Activated CD4-positive, alpha-beta T cell treated with anti-CD3 and anti-CD28 coated beads for 1 hour (primary cell): ENCODE results near the gene VAC14.
"Not testable (repeated sequence)": the region's sequence is repeated elsewhere in the genome, so short reads cannot be mapped to it uniquely, and the experiment has no call there.

Experiments used
- DNase-seq: peaks from one replicate; pipeline ENCODE4 v3.0.0-alpha.2; 2020

Gene VAC14

DNA sequence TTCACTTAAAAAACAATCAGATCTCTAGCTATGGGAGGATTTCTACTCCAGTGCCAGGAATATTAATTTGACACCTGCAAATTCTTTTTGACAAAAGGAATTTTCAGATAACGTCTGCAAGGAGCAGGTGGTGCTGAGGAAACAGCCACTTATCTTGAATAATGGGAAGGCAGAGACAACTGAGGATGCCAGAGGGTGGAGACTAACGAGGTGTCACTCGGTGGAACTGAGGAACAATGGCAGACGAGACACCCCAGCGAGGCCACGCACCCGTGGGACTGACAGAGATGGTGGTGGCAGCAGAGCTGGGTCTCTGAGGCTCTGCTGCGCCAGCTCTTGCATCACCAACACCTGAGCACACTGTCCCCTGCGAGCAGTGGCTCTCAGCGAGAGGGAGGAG lies 42.2 kb downstream of the VAC14 start:
- DNase-seq = no peak

DNA sequence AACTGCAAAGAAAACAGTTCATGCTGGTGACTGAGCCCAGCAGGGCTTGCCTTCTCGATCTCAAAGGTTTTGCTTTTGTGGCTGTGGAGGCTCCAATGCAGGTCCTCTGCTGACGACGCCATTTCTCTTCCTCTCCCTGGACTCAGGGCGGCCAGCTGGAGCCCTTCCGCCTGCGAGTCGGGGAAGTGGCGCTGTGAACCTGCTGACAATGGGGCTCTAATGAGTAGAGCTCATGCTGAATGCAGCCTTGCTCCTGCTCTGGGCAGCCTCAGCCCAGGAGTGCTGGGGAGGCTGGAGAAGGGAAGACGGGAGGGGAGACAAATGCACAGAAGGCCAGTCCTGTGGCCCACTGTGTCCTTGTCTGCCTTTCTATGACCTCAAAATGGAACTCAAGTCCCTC lies 43.8 kb downstream of the VAC14 start:
- no peak for DNase-seq

DNA sequence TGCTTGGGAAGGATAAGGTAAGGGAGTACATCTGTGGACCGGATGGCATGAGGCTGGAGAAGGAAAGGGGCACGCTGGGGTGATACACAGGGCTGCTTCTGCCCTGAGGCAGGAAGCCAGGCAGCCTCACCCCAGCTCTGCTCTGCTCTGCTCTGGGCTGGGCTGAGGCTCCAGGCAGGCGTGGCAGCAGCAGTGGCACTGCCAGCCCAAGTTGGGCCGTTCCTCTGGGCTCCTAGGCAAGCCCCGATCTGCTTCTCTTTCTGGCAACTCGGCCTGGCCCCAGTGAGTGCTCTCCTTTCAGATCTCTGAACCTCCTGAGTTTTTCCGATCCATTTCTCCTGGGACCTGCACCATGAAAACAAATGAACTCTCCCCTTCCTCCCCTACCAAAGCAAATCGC lies 44.9 kb downstream of the VAC14 start:
- no peak for DNase-seq

DNA sequence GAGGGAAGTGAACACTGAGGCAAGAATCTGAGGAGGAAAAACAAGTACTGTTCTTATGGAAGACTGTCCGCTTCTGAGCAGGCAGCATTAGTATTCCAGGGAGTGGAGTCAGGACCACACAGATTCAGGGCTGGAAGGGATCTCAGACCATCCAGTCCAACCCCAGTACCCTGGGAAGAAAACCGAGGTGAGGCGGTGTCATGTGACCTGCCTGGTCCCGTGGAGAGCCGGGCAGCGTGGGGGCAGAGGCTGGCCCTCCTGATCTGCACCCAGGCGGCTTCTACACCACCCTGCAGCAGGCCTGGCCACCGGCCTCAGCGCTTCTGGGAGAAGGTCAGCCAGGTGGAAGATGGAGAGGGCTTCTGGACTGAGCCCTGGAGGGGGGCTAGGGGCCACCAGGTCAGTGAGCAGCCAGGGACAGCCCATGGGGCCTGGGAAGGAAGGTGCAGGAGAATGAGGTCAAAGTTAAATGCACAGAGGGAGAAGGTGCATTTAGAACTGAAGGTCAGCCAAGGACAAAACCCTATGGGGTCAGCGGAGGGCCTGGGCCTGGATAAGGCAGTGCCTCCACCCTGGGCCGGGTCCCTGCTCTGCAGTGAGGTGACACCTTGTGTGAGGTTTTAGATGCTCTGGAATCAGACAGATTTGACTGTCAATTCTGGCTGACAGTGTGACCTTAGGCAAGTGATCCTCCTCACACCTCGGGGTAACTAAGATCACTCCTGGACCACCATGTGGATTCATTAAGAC lies 45.9 kb downstream of the VAC14 start:
- no peak for DNase-seq

DNA sequence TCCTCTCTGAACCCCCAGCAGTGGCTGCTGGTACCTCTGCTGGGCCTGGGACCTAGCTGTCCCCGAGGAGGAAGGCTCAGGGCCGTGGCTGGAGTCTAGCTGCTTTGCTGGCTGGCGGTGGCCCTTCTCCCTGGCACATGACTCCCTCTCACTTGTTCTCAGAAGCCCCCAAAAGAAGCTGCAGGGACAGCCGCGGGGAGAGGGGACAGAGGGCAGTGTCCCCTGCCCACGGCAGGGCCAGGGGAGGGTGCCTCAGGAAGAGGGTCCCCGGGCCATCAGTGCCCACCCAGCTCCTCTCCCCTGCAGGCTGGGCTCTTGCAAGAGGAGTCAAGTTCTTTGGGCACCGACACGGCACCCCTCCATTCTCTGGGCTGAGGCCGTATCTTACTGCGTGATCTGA lies 46.6 kb downstream of the VAC14 start:
- no peak for DNase-seq

DNA sequence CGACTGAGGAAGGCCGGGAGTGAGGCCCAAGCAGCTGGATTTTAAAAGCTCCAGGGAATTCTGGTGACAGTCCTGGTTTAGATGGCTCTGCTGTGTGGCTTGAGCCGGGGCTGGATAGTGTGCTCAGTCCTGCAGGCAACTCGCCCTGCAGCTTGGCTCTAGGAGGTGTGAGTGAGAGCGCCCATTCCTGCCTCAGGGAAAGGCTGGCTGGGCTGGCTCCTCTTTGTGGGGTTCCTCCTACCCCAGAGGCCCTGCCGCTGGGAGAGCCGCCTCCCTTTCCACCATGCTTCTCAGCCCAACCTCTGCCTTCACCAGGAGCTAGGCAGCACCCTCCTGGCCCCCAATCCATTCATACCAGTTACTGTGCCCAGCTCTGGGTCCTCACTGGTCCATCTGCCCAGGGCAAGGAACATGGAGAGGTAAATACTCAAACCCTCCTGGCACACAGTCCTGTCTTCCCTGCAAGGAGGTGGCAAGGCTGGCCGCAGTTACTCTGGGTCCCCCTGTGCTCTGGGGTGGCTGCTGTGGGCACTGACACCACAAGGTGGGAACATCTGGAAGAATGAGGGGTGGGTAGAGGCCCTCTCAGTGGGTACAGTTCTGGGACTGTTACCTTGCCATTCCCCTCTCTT lies 47.1 kb downstream of the VAC14 start:
- DNase-seq = no peak

DNA sequence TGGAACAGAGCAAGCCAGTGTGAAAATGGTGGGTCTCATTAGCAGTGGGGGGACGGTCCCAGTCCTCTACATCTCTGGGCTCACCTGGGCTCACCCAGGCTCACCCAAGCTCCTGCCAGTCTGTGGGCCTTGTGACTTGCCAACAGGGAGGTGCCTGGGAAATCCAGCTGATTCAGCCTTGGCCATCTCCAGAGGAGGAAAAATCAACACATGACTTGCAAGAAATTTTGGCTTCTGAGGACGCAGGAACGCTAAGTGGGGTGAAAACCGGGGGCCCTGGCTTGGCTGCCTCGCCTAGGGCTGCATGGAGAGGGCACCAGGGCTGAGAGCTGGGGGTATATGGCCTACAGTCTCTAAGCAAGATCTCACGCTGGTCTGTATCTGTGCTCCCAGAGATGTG lies 47.7 kb downstream of the VAC14 start:
- no peak for DNase-seq

DNA sequence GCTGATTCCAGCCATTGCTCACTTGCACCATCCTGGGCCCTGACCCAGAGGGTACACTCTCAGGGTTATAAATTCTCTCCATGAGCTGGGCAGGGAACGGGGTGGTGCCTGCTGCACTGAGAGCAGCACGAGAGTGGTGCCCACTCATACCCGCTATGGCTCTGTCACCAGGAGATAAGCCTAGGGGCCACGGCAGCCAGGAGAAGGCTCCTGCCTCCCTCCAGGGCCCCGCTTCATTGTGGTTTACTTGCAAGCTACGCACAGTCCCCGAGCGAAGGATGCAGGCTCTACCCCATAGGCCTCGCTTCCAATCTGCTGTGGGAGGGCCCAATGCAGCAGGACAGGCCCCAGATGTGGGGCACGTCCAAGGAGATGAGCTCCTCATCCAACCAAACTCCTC lies 48.5 kb downstream of the VAC14 start:
- DNase-seq = no peak

DNA sequence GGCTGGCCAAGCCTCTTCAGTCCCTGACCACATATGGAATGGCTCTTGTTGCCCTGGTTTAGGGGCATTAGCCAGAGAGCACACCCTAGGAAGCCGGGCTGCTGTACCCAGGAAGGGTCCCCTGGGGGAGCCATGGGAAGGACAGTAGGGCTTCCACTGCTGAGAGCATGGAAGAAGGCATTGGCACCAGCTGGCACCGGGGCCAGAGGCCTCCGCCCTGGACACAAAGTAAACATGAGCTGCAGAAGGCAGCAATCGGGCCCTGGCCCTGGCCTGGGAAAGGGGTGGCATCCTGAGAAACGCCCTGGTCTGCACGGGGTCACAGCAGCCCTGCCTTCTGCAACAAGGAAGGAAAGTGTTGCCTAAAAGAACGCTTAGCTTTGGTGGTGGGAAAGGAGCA lies 49.4 kb downstream of the VAC14 start:
- no peak for DNase-seq

DNA sequence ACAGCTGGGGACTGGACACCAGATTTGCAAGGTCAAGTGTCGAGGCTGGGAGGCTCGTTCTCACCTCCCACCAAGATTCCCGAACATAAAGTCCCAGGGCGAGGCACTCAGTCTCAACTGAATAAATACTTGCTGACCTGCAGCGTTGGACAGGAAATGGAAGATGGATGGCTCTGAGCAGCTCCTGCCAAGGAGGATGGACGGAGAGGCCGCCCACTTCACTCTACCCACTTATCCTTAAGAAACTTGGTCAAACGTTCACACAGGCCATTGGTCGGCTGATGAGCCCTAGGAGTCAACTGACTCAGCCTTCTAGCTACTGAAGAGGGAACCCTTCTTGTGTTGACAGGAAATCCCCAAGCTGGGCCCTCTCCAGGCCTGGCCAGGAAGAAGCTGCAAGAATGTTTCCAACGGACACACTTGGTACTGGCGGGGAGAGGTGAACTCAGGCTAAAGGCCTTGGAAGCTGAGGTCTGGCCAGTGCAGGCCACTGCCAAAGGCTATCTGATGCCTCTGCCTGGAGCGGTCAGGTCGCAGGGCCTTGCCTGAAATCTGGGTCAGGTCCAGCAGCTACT lies 50.0 kb downstream of the VAC14 start:
- no peak for DNase-seq

DNA sequence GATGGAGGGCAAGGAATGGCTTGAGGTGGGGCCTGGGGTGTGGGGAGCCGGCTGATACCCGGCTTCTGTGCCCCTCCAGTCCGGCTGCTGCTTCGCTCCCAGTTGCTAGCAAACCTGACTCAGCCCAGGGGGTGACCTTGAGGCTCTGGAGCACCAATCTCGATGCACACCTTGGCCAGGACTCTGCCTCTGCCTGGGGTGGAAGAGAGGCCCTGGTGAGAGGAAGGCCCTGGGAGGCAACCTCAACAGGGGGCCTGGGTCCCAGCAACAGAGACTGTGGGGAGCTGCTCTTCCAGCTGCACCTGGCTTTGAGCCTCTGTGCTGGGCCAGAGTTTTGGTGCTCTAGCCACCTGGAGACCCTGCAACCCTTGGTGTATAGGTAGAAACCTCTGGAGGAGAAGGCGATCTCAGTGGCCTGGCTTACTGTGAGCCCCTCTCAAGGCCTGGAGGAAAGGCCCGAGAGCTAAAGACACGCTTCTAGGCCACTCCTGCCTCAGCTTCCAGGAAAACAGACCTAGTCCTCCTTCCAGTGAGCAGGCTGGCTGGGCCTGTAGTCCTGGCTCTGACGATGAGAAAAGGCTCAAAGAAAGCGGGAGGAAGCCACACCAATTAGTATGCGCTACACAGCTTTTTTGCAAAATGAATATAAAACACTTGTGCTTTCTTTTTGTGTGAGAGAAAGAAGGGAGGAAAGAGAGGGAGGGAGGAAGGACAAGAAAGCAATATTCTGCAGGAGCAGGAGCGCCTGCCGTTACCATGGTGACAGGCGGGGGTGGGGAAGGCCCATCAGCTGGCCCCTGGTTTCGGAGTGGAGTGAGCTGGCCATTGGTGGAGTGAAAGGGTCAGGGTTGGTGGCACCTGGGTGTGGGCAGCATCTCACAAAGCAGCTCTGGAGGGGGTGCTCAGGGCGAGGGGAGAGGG lies 51.0 kb downstream of the VAC14 start:
- no peak for DNase-seq

DNA sequence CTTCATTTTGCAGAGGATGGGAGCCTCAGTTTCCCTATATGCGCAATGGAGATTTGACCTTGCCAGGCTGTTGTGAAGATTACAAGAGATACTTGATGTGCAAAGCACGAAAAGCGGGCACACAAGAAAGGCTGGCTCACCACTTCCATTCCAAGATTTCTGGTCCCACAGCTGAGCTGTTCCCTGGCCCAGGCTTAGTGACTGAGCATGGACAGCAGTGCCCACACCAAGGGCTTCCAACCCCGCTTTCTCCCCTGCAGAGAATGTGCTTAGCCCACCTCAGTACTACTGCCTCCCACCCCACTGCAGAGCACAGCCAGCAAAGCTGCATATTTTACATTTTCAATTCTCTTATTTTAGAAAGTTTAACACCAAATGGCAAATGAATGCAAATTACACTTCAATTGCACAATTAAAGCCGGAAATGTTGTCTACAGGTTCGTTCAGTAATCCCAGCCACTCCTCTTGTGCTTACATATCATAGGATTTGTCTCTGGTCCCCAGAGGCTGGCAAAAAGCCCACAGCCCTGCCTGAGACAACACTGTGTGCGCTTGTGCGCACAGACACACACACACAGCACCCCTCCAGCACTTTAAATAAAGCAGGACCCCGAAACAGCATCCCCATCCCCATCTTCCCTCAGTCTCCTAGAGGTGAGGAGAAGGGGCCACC lies 51.8 kb downstream of the VAC14 start:
- no peak for DNase-seq

DNA sequence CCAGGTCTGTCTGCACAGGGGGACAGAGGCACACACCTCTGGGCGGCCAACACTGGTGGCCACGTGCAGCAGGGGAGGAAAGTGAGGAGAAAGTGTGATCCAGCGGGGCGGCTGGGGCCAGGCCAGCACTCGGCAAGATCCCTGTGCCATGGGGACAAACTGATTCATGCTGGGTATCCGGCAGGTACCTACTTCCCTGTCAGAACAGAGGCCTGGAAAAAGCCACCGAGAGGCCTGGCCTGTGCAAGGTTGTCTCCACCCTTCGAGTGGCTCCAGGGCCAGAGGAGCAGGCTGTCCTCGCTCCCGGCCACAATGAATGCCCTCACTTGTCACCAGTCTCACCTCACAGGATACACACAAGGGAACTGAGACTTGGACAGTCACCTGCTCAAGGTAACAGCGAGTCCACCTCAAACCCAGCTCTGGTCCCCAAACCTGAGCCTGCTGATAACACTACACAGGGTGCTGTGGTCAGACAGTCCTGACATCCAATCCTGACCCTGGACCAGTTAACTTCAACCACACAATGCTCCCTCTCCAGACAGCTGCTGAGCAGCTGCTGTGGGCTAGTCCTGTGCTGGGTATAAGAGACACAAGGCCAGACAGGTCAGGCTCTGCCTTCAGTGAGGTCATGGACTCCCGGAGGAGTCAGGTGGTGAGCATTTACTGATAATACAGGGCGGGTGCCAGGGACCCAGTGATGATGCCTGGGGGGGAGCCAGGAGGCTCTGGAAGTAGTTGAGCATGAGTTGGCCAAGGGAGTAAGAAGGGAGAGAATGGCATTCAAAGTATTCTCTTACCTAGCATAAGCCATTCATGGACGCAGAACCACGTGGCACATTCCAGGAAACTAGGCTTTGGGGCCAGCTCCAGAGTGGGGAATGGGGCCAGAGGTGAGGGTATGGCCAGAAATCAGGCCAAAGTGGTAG lies 53.0 kb downstream of the VAC14 start:
- no peak for DNase-seq

DNA sequence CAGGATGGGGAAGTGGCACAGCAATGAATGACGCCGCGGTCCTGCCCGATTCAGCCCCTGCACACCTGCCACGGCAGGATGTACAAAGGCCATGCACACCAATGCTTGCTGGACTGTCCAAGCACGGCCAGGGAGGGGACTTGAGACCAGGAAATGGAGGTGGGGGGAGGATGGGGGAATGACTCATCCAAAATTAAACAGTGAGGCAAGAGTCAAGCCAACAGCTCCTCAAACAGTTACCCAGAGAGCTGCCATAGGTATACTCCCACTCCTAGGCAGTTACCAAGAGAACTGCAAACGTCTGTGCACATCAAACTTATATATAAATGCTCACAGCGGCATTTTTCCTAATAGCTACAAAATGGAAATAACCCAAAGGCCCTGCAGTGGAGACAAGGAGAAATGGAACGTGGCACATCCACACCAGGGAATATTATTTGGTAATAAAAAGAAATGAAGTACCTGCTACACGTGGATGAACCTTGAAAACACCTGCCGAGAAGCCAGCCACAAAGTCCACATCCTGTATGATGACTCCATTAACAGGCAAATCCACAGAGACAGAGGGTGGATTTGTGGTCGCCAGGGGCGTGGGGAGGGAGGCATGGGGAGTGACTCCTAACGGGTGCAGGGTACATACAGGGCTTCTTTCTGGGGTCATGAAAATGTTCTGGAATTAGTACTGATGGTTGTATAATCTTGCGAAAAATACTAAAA lies 54.1 kb downstream of the VAC14 start:
- DNase-seq = no peak

DNA sequence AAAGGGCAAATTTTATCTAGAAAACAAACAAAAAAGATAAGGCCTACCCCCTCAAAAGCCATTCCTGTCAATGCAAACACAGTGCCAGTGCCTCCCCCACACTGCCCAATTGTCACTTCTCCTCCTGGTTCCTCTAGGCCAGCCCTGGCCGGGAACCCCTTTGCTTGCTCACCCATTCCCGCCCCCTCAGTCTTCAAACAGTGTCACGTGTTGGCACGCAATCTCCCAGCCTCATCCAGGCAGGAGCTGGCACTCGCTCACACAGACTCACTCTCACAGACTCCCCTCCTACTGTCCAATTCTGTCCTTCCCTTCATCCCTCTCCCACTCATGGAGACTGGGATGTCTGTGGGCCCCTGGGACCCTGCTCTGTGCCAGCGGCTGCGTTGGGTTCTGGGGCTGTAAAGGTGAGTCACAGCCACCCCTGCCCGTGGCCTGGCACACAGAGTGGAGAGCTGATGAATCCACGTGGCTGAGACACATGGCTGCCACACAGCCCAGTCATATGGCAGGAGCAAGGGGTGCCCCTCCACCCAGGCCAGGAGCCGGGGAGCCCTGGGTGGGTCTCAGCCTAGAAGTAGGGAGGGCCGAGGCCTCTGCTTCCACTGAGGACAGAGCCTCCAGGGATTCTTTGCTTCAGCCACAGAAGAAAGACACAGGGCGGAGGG lies 54.8 kb downstream of the VAC14 start:
- no peak for DNase-seq

DNA sequence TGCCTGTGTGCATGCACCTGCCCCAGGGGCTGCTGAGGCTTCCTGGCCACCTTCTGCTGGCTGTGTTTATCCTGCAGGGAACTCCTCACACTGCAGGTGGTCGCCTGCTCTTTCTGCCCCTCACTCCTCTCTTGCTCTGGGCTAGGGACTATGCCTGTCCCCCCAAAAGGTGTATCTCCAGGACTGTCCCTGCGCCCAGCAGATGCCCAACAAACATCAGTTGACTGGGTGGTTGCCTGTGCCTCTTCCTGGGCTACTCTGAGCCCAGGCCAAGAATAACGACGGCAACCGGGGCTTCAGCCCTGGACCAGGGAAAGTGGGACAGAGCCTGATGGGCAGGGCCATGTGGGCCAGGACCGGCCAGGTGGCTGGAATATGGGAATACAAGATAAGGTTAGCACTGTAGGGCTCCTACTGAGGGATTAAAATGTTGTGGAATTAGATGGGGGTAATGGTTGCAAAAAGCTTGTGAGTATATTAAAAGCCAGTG lies 55.4 kb downstream of the VAC14 start:
- DNase-seq = no peak

DNA sequence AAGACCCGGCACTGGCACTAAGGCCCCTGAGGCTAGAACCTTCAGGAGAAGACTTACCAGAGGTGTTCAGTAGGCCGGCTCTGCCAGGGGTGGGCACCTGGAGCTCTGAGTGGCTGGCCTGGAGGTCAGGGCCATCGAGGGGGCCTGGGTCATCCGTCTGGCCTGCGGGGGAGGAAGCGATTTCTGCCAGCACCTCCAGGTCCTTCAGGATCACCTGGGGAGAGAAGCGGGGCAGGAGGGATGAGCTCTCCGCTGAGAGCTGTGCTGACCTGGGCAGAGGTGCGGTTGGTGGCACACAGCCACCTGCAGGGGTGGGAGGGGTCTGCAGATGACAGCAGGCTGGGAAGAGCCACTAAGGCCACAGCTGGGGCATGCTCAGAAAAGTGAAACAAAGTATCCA lies 56.6 kb downstream of the VAC14 start:
- no peak for DNase-seq

DNA sequence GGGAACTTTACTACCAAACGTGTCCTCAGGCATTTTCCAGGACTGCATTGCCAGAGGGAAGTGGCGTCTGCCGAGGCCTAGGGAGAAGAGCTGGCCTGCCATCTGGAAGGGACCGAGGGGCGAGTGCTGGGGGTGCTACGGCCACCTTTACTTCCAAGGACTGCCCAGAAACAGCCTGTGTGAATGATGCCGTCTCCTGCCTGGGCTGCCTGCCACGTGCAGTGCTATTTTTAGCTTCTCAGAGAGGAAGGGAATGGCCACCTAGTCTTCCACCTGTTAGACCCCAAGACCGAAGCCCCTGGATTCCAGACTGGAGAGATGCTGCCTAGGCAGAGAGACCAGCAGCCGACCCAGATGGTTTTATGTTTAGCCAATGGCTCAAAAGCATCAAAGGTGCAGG lies 57.2 kb downstream of the VAC14 start:
- DNase-seq = no peak

DNA sequence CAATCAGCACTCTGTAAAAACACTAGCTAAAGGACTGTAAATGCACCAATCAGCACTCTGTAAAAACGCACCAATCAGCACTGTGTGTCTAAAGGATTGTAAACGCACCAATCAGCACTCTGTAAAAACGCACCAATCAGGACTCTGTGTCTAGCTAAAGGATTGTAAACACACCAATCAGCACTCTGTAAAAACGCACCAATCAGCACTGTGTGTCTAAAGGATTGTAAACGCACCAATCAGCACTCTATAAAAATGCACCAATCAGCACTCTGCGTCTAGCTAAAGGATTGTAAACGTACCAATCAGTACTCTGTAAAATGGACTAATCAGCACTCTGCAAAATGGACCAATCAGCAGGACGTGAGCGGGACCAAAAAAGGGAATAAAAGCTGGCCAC lies 58.0 kb downstream of the VAC14 start:
- not testable (repeated sequence) for DNase-seq

DNA sequence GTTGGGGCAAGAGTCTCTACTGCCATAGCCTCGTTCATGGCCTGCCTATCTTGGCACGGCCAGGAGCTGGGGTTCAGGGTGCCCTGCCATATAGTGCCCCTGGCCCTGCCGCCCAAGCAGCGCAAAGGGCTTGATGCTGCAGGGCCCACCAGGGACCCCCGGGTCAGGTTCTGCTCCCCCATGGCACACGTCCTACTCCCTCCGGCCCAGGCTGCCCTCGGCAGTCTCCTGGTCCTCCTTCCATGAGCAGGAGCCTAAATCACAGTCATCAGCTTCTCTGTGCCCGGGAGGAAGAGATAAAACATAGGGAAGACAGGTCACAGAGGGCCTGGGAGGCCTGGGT lies 59.2 kb downstream of the VAC14 start:
- DNase-seq = no peak
